IMR-90 (cell line): ENCODE data around the gene NRIP3.

Experiments
- BHLHE40 ChIP-seq: fragments of 150-350 bp; IDR thresholded peaks from 2 replicates; pipeline ENCODE4 v1.6.1; 2016; ENCODE audit warnings: mild to moderate bottlenecking, low read depth, low read length
- CEBPB ChIP-seq: IDR thresholded peaks from 2 replicates; pipeline ENCODE4 v1.6.1; 2012; ENCODE audit warnings: low read depth, low read length, improper control_type of control experiment
- CTCF ChIP-seq: conservative IDR thresholded peaks from 2 replicates; pipeline ENCODE4 v1.5.1; 2012; ENCODE audit warnings: mild to moderate bottlenecking, low read depth, low read length, improper control_type of control experiment
- ELK1 ChIP-seq: fragments of 150-350 bp; IDR thresholded peaks from 2 replicates; pipeline ENCODE4 v1.6.1; 2016; ENCODE audit warnings: low read depth, mild to moderate bottlenecking, low read length, moderate library complexity, borderline replicate concordance
- MXI1 ChIP-seq: IDR thresholded peaks from 2 replicates; pipeline ENCODE4 v1.6.1; 2012; ENCODE audit warnings: low read depth, mild to moderate bottlenecking, low read length, moderate library complexity, borderline replicate concordance
- NFE2L2 ChIP-seq: fragments of 150-350 bp; IDR thresholded peaks from 2 replicates; pipeline ENCODE4 v1.6.1; 2016; ENCODE audit warnings: low read depth, mild to moderate bottlenecking, low read length
- POLR2A ChIP-seq: IDR thresholded peaks from 2 replicates; pipeline ENCODE4 v1.6.1; 2012; ENCODE audit warnings: mild to moderate bottlenecking, low read depth, low read length
- RCOR1 ChIP-seq: IDR thresholded peaks from 2 replicates; pipeline ENCODE4 v1.6.1; 2012; ENCODE audit warnings: mild to moderate bottlenecking, low read length, improper control_type of control experiment; ENCODE audit not compliant: insufficient replicate concordance
- RFX5 ChIP-seq: IDR thresholded peaks from 2 replicates; pipeline ENCODE4 v1.8.0; 2012; ENCODE audit warnings: low read depth, mild to moderate bottlenecking, low read length, moderate library complexity
- SMC3 ChIP-seq: fragments of 150-350 bp; IDR thresholded peaks from 2 replicates; pipeline ENCODE4 v1.6.1; 2016; ENCODE audit warnings: low read depth, mild to moderate bottlenecking, antibody characterized with exemption, low read length, moderate library complexity
- USF2 ChIP-seq: fragments of 150-350 bp; IDR thresholded peaks from 2 replicates; pipeline ENCODE4 v1.6.1; 2017; ENCODE audit warnings: mild to moderate bottlenecking, antibody characterized with exemption, low read length, low read depth

GRCh38 chr11:8959546-8960166 is 44.1 kb downstream of the NRIP3 start:
- TF ChIP-seq CTCF (peak; percentile 74), CEBPB (no peak), SMC3 (peak; percentile 74), USF2 (no peak), NFE2L2 (no peak), ELK1 (no peak), POLR2A (no peak), BHLHE40 (no peak), MXI1 (no peak), RFX5 (no peak), RCOR1 (no peak)
